H1 (cell line): ENCODE results near the gene HMCN2. TPM values are rescaled to one million over a fixed set of nuclear protein-coding genes. Genes with fewer than 3 reads are reported as not detected.

ENCODE experiments used
- CTCF ChIA-PET: fragments of 300-600 bp; sonication (Branson Sonifier 250); formaldehyde crosslinking; loops from one replicate; lab custom pipeline; 2021; ENCODE audit not compliant: partially characterized antibody; lab: Charles Lee
- POLR2A ChIA-PET: fragments of 300-600 bp; sonication (Branson Sonifier 250); formaldehyde crosslinking; loops from one replicate; lab custom pipeline; 2021; ENCODE audit warnings: inconsistent platforms; ENCODE audit not compliant: partially characterized antibody; lab: Charles Lee
- DNase-seq, 2 experiments: peaks; one replicate each; pipeline versions ENCODE4 v3.0.0 to v3.0.0-alpha.2; 2010 to 2022; ENCODE audit warnings: low spot score in 2 of 2, low read depth in 1 of 2, mixed read lengths in 1 of 2
- FAIRE-seq: peaks from 2 replicates; lab custom pipeline; 2011; peaks lifted over from hg19 to GRCh38; lab: Jason Lieb, UNC
- H2AFZ ChIP-seq: 2 replicates; pipeline ENCODE4 v1.8.1; 2012; ENCODE audit warnings: low read length, inconsistent platforms
- H2AK5ac ChIP-seq: 2 replicates; pipeline ENCODE4 v1.6.1; 2013; ENCODE audit warnings: low read depth, low read length
- H2BK120ac ChIP-seq: replicated peaks from 2 replicates; pipeline ENCODE3; 2013; ENCODE audit warnings: low read depth, low read length, inconsistent platforms
- H2BK12ac ChIP-seq: 2 replicates; pipeline ENCODE4 v1.6.1; 2013; ENCODE audit warnings: low read depth, low read length
- H2BK15ac ChIP-seq: 2 replicates; pipeline ENCODE4 v1.6.1; 2013; ENCODE audit warnings: low read length
- H2BK20ac ChIP-seq: 2 replicates; pipeline ENCODE4 v1.6.1; 2013; ENCODE audit warnings: low read length
- H2BK5ac ChIP-seq: 2 replicates; pipeline ENCODE4 v1.6.1; 2013; ENCODE audit warnings: low read depth, low read length
- H3K14ac ChIP-seq: 2 replicates; pipeline ENCODE4 v1.6.1; 2013; ENCODE audit warnings: inconsistent platforms; ENCODE audit not compliant: insufficient read length
- H3K18ac ChIP-seq: 2 replicates; pipeline ENCODE4 v1.6.1; 2013; ENCODE audit warnings: low read length; ENCODE audit errors: extremely low read depth
- H3K23ac ChIP-seq: 2 replicates; pipeline ENCODE4 v1.6.1; 2013; ENCODE audit warnings: inconsistent platforms; ENCODE audit not compliant: insufficient read length
- H3K23me2 ChIP-seq: 2 replicates; pipeline ENCODE4 v1.6.1; 2013; ENCODE audit warnings: low read depth, low read length
- H3K27ac ChIP-seq: 2 replicates; pipeline ENCODE4 v1.6.1; 2011; ENCODE audit warnings: low read depth, low read length, inconsistent platforms
- H3K27me3 ChIP-seq, 4 experiments: replicated peaks in 1 of 4; 1 replicate in 1 of 4; 2 replicates in 3 of 4; pipeline versions ENCODE4 v1.6.1 to v1.8.1; 2011 to 2013; ENCODE audit warnings: low read length in 3 of 4, mild to moderate bottlenecking in 3 of 4, inconsistent platforms in 2 of 4, mixed read lengths in 2 of 4, moderate library complexity in 1 of 4; ENCODE audit not compliant: control insufficient read depth in 3 of 4, insufficient read depth in 3 of 4; ENCODE audit errors: extremely low read depth in 1 of 4
- H3K36me3 ChIP-seq, 4 experiments: 2 replicates each; pipeline versions ENCODE4 v1.6.1 to v1.8.1; 2011 to 2013; ENCODE audit warnings: mild to moderate bottlenecking in 4 of 4, low read length in 3 of 4, moderate library complexity in 2 of 4, control low read depth in 1 of 4, inconsistent platforms in 1 of 4; ENCODE audit not compliant: insufficient read depth in 4 of 4, control insufficient read depth in 2 of 4
- H3K4ac ChIP-seq: replicated peaks from 2 replicates; pipeline ENCODE3; 2013; ENCODE audit warnings: low read length, low read depth, mixed read lengths, inconsistent platforms; ENCODE audit not compliant: insufficient read length
- H3K4me1 ChIP-seq, 4 experiments: replicated peaks in 1 of 4; 1 replicate in 1 of 4; 2 replicates in 3 of 4; pipeline versions ENCODE4 v1.6.1 to v1.8.1; 2011 to 2013; ENCODE audit warnings: low read length in 3 of 4, inconsistent platforms in 2 of 4, mixed read lengths in 1 of 4; ENCODE audit not compliant: insufficient read depth in 4 of 4, control insufficient read depth in 3 of 4
- H3K4me2 ChIP-seq, 2 experiments: 2 replicates each; pipeline versions ENCODE4 v1.6.1 to v1.8.1; 2011 to 2013; ENCODE audit warnings: low read depth in 2 of 2, low read length in 2 of 2, control low read depth in 1 of 2, inconsistent platforms in 1 of 2, mild to moderate bottlenecking in 1 of 2; ENCODE audit not compliant: insufficient read depth in 1 of 2
- H3K4me3 ChIP-seq, 4 experiments: fragments of 200-600, 300-600 bp in 1 of 4; sonication (generic), shearing (Covaris generic), sonication (Bioruptor Twin) in 1 of 4; 2 replicates each; pipeline versions ENCODE4 v1.5.1 to v1.8.1; 2011 to 2016; ENCODE audit warnings: low read length in 4 of 4, low read depth in 3 of 4, control low read depth in 2 of 4, inconsistent platforms in 2 of 4, mild to moderate bottlenecking in 2 of 4, mixed read lengths in 1 of 4, moderate library complexity in 1 of 4; ENCODE audit not compliant: insufficient read depth in 2 of 4; ENCODE audit errors: extremely low read depth in 1 of 4
- H3K56ac ChIP-seq: replicated peaks from 2 replicates; pipeline ENCODE3; 2013; ENCODE audit warnings: low read depth, mild to moderate bottlenecking, mixed read lengths, low read length, inconsistent platforms; ENCODE audit not compliant: insufficient read length
- H3K79me1 ChIP-seq: 2 replicates; pipeline ENCODE4 v1.6.1; 2013; ENCODE audit warnings: low read depth, low read length, control low read depth
- H3K79me2 ChIP-seq, 2 experiments: 2 replicates each; pipeline versions ENCODE4 v1.6.1 to v1.8.1; 2012 to 2013; ENCODE audit warnings: low read length in 2 of 2, mild to moderate bottlenecking in 2 of 2, inconsistent platforms in 1 of 2; ENCODE audit not compliant: insufficient read depth in 2 of 2, control insufficient read depth in 1 of 2
- H3K9ac ChIP-seq, 4 experiments: replicated peaks in 1 of 4; 1 replicate in 1 of 4; 2 replicates in 3 of 4; pipeline versions ENCODE4 v1.6.1 to v1.8.1; 2011 to 2013; ENCODE audit warnings: low read depth in 3 of 4, low read length in 3 of 4, control low read depth in 2 of 4, mild to moderate bottlenecking in 2 of 4, moderate library complexity in 2 of 4, inconsistent platforms in 1 of 4; ENCODE audit errors: extremely low read depth in 1 of 4
- H3K9me3 ChIP-seq, 2 experiments: 2 replicates each; pipeline versions ENCODE4 v1.6.1 to v1.8.1; 2012 to 2013; ENCODE audit warnings: mild to moderate bottlenecking in 2 of 2, moderate library complexity in 2 of 2, control low read depth in 1 of 2, inconsistent platforms in 1 of 2, low read depth in 1 of 2, low read length in 1 of 2, mixed read lengths in 1 of 2; ENCODE audit not compliant: insufficient read depth in 2 of 2
- H4K20me1 ChIP-seq, 2 experiments: replicated peaks in 1 of 2; 2 replicates each; pipeline versions ENCODE3 to v1.8.1; 2011 to 2013; ENCODE audit warnings: inconsistent platforms in 2 of 2, low read length in 2 of 2, mild to moderate bottlenecking in 1 of 2; ENCODE audit not compliant: insufficient read depth in 2 of 2, control insufficient read depth in 1 of 2
- H4K5ac ChIP-seq: 2 replicates; pipeline ENCODE4 v1.6.1; 2013; ENCODE audit warnings: low read length, low read depth, mixed read lengths, inconsistent platforms; ENCODE audit not compliant: insufficient read length
- H4K8ac ChIP-seq: 2 replicates; pipeline ENCODE4 v1.8.0; 2013; ENCODE audit warnings: mild to moderate bottlenecking, moderate library complexity, low read length, inconsistent platforms; ENCODE audit not compliant: insufficient read depth; ENCODE audit errors: extremely low read depth
- H4K91ac ChIP-seq: replicated peaks from 2 replicates; pipeline ENCODE3; 2013; ENCODE audit warnings: low read length, mixed read lengths, inconsistent platforms; ENCODE audit not compliant: insufficient read length
- CREB1 ChIP-seq: IDR thresholded peaks from 2 replicates; pipeline ENCODE4 v1.6.1; 2012; ENCODE audit warnings: inconsistent platforms
- EZH2 ChIP-seq: fragments of 200-600 bp; sonication (generic); IDR thresholded peaks from 2 replicates; pipeline ENCODE4 v1.7.1; 2012; ENCODE audit warnings: low read depth, mild to moderate bottlenecking, moderate library complexity, low read length, inconsistent platforms; ENCODE audit not compliant: severe bottlenecking
- JUND ChIP-seq: IDR thresholded peaks from 2 replicates; pipeline ENCODE4 v1.6.1; 2011; ENCODE audit warnings: mild to moderate bottlenecking, improper control_type of control experiment, low read length
- PHF8 ChIP-seq: fragments of 200-600 bp; sonication (generic); conservative IDR thresholded peaks from 2 replicates; pipeline ENCODE4 v1.7.1; 2012; ENCODE audit warnings: low read depth, mild to moderate bottlenecking, inconsistent platforms, low read length, moderate library complexity
- POLR2AphosphoS5 ChIP-seq: IDR thresholded peaks from 2 replicates; pipeline ENCODE4 v1.6.1; 2011; ENCODE audit warnings: low read depth, low read length
- RAD21 ChIP-seq, 2 experiments: IDR thresholded peaks in 1 of 2; conservative IDR thresholded peaks in 1 of 2; 2 replicates each; pipeline ENCODE4 v1.6.1; 2011; ENCODE audit warnings: low read depth in 2 of 2, low read length in 2 of 2, improper control_type of control experiment in 1 of 2, inconsistent platforms in 1 of 2, mild to moderate bottlenecking in 1 of 2, moderate library complexity in 1 of 2
- SIN3A ChIP-seq, 2 experiments: IDR thresholded peaks in 1 of 2; conservative IDR thresholded peaks in 1 of 2; 2 replicates each; pipeline ENCODE4 v1.6.1; 2011 to 2012; ENCODE audit warnings: low read length in 2 of 2, improper control_type of control experiment in 1 of 2, low read depth in 1 of 2, mild to moderate bottlenecking in 1 of 2
- SUZ12 ChIP-seq: fragments of 200-600 bp; sonication (generic); IDR thresholded peaks from 2 replicates; pipeline ENCODE4 v1.6.1; 2012; ENCODE audit warnings: mild to moderate bottlenecking, inconsistent platforms, low read length, moderate library complexity, mixed read lengths
- TCF12 ChIP-seq: IDR thresholded peaks from 2 replicates; pipeline ENCODE4 v1.6.1; 2011; ENCODE audit warnings: low read depth, mild to moderate bottlenecking, low read length
- WGBS, 2 experiments: shearing (Covaris generic) in 1 of 2; methylation state at CpG; one replicate each; pipeline versions ENCODE4 v1.1.6 to v1.1.7; 2013 to 2015; ENCODE audit warnings: low lambda C conversion rate in 2 of 2, mixed read lengths in 2 of 2, inconsistent platforms in 1 of 2, low coverage in 1 of 2, missing lambda C conversion rate in 1 of 2; ENCODE audit not compliant: insufficient replicate concordance in 2 of 2, insufficient coverage in 1 of 2, insufficient read length in 1 of 2; ENCODE audit errors: extremely low coverage in 1 of 2, missing lambda C conversion rate in 1 of 2; 5-methylcytosine and 5-hydroxymethylcytosine counted together
- polyA plus RNA-seq, 7 experiments: library from polyadenylated mRNA; depleted of rRNA in 3 of 7; stranded (reverse) in 5 of 7; unstranded in 2 of 7; fragments of >200 nt in 5 of 7; fragments of 200-250 nt in 2 of 7; gene quantifications; 1 replicate in 5 of 7; 2 replicates in 1 of 7; 4 replicates in 1 of 7; pipeline versions ENCODE4 v1.2.1 to v1.2.3, GENCODE V29; 2011 to 2013; ENCODE audit warnings: missing spikeins in 2 of 7, mixed read lengths in 2 of 7
- total RNA-seq: library from RNA; stranded (reverse); fragmentation: NEBNext Ultra II Directional; extraction: Animal tissue kit (Norgen Biotek cat#: 25700); gene quantifications from 2 replicates; pipeline ENCODE4 v1.2.1, GENCODE V29; 2021
- TF ChIP-seq, protein P1 (sequence below), 3 experiments: IDR thresholded peaks; 1 replicate in 2 of 3; 2 replicates in 1 of 3; pipeline versions ENCODE4 v1.5.1 to v1.6.1; 2011; ENCODE audit warnings: low read length in 3 of 3, mild to moderate bottlenecking in 3 of 3, inconsistent platforms in 2 of 3, low read depth in 1 of 3, moderate library complexity in 1 of 3; ENCODE audit not compliant: insufficient read depth in 1 of 3; ENCODE audit errors: control extremely low read depth in 1 of 3

HMCN2 gene
- total and polyA plus RNA-seq, 2 of the 8 experiments (the other 6 are each of a cell fraction or from before 2014, with no cell fraction given) = 5.0 to 9.1 TPM

DNA sequence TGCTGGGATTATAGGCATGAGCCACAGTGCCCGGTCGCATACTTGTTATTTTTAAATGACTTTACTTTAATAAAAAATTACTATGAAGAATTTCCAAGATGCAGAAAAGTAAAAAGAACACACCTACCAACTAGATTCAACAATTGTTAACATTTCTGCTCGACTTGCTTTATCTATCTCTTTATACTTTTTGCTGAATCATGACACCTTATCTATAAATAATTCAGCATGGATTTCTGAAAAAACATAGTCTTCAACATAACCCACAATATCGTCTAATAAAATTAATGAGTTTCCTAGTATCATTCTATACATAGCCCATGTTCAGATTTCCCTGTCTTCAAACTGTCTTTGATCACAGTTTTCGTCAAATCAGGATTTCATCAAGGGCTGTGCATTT, 25.9 kb downstream of the HMCN2 start:
- no peak for FAIRE-seq
- H3K9ac ChIP-seq = no peak overlapping the region
- H3K4ac ChIP-seq = no peak overlapping the region
- no peak overlapping the region for H2BK12ac ChIP-seq
- ChIA-PET CTCF (interaction anchor here (0.9 to 2.3 kb wide), 3 partner anchors 18 to 35 kb away, joined by 3 to 8 read pairs (median 3); no protein-coding TSS in a partner anchor), POLR2A (interaction anchor here (0.6 to 1.1 kb wide), 2 partner anchors 9 to 105 kb away, joined by 3 read pairs; no protein-coding TSS in a partner anchor)
- H4K20me1 ChIP-seq = no peaks in the 10 kb centered on the region
- H4K5ac ChIP-seq = no peak overlapping the region
- no peaks in the 10 kb centered on the region for H3K27me3 ChIP-seq
- H3K14ac ChIP-seq = no peak overlapping the region
- no peak overlapping the region for H2BK5ac ChIP-seq
- H3K56ac ChIP-seq = no peak overlapping the region
- H3K79me1 ChIP-seq = no peaks in the 10 kb centered on the region
- no peak overlapping the region for H3K4me2 ChIP-seq
- 85% methylated on average over 5 of the region's 5 CpGs; no CpG with 5 or more reads in 1 of the 2 experiments for WGBS, 2 experiments
- H2BK120ac ChIP-seq = no peak overlapping the region
- H4K91ac ChIP-seq = no peak overlapping the region
- H3K27ac ChIP-seq = no peak overlapping the region
- H3K23me2 ChIP-seq = no peaks in the 10 kb centered on the region
- no peak overlapping the region for H3K18ac ChIP-seq
- H3K23ac ChIP-seq = no peak overlapping the region
- peaks cover 0 to 18% (median 8%) of the 10 kb centered on the region in 4 experiments; a peak in 5 of 7 replicates for H3K4me1 ChIP-seq
- no peaks in the 10 kb centered on the region for H3K9me3 ChIP-seq
- no peak overlapping the region for H2BK20ac ChIP-seq
- no peak overlapping the region for H3K4me3 ChIP-seq
- H2AFZ ChIP-seq = no peak overlapping the region
- no peak overlapping the region for H2BK15ac ChIP-seq
- H3K36me3 ChIP-seq = no peaks in the 10 kb centered on the region
- no peak overlapping the region for H2AK5ac ChIP-seq
- no peaks in the 10 kb centered on the region for H3K79me2 ChIP-seq
- no peak overlapping the region for H4K8ac ChIP-seq
- DNase-seq = no peak
- TF ChIP-seq SUZ12 (no peak), CREB1 (no peak), TCF12 (no peak), SIN3A (conservative IDR thresholded peaks at IDR 0.05 in 1 of 2, IDR thresholded peaks at IDR 0.05 in 1 of 2; ENCODE audit: low read depth in 1 of 2, low read length in 2 of 2) (no peak), POLR2AphosphoS5 (no peak), RAD21 (IDR thresholded peaks at IDR 0.05 in 1 of 2, conservative IDR thresholded peaks at IDR 0.05 in 1 of 2; ENCODE audit: low read depth in 2 of 2, low read length in 2 of 2) (no peak), PHF8 (no peak), JUND (no peak), EZH2 (no peak)
- TF ChIP-seq, protein P1, sequence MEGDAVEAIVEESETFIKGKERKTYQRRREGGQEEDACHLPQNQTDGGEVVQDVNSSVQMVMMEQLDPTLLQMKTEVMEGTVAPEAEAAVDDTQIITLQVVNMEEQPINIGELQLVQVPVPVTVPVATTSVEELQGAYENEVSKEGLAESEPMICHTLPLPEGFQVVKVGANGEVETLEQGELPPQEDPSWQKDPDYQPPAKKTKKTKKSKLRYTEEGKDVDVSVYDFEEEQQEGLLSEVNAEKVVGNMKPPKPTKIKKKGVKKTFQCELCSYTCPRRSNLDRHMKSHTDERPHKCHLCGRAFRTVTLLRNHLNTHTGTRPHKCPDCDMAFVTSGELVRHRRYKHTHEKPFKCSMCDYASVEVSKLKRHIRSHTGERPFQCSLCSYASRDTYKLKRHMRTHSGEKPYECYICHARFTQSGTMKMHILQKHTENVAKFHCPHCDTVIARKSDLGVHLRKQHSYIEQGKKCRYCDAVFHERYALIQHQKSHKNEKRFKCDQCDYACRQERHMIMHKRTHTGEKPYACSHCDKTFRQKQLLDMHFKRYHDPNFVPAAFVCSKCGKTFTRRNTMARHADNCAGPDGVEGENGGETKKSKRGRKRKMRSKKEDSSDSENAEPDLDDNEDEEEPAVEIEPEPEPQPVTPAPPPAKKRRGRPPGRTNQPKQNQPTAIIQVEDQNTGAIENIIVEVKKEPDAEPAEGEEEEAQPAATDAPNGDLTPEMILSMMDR (IDR thresholded peaks at IDR 0.05; ENCODE audit: control extremely low read depth in 1 of 3, insufficient read depth in 1 of 3, low read depth in 1 of 3, low read length in 3 of 3) = no peak
